Activated naive CD8-positive, alpha-beta T cell treated with anti-CD3 and anti-CD28 coated beads, Interleukin-2, amount 10 ng/mL, durations not matched to agents 7 days and 5 days (primary cell): Measurements from ENCODE around the gene ZIC4. TPM values are rescaled to one million over a fixed set of nuclear protein-coding genes. Genes with fewer than 3 reads are reported as not detected.

ENCODE experiments used
- ATAC-seq: fragments of 150-1000 bp; cut with Tn5 transposase; one replicate; pipeline ENCODE4 v1.10.0; 2021; ENCODE audit warnings: low read depth, moderate library complexity
- POLR2A ChIA-PET: fragments of 350-600 bp; sonication (Branson Sonifier 250); formaldehyde crosslinking; loops from one replicate; lab custom pipeline; 2021; ENCODE audit warnings: antibody characterized with exemption; lab: Charles Lee
- DNase-seq: peaks from one replicate; pipeline ENCODE4 v3.0.0; 2021
- H3K27ac Mint-ChIP-seq: one replicate; pipeline ENCODE4 v1.8.0; 2022; ENCODE audit warnings: mild to moderate bottlenecking, mixed read lengths
- H3K27me3 Mint-ChIP-seq: one replicate; pipeline ENCODE4 v1.8.0; 2022; ENCODE audit warnings: mild to moderate bottlenecking, moderate library complexity, mixed read lengths
- H3K36me3 Mint-ChIP-seq: one replicate; pipeline ENCODE4 v1.8.0; 2021; ENCODE audit warnings: mild to moderate bottlenecking, mixed read lengths
- H3K4me1 Mint-ChIP-seq: one replicate; pipeline ENCODE4 v1.8.0; 2021; ENCODE audit warnings: mixed read lengths
- H3K4me3 Mint-ChIP-seq: one replicate; pipeline ENCODE4 v1.8.0; 2022; ENCODE audit warnings: mild to moderate bottlenecking, moderate library complexity, mixed read lengths
- H3K9me3 Mint-ChIP-seq: one replicate; pipeline ENCODE4 v1.8.0; 2021; ENCODE audit warnings: mixed read lengths
- total RNA-seq, 2 experiments: library from RNA; stranded (reverse); gene quantifications; one replicate each; pipeline ENCODE4 v1.2.3, GENCODE V29; 2021

ZIC4 gene
- total RNA-seq: not detected

- Mint-ChIP-seq H3K36me3 (peaks cover 5% of the 10 kb centered on the region), H3K27me3 (peaks cover 54% of the 10 kb centered on the region), H3K9me3 (peaks cover 8% of the 10 kb centered on the region), H3K27ac (no peak within 1 kb of the TSS), H3K4me3 (no peak within 1 kb of the TSS), H3K4me1 (peaks cover 12% of the 10 kb centered on the region)
- no peak for DNase-seq
- POLR2A ChIA-PET: no interaction called here
- no peak for ATAC-seq
Observed at GRCh38 chr3:147406028-147406931, at the start of gene ZIC4. TSS of gene ZIC4 (minus strand) at chr3:147406543. CDS start at chr3:147402797, 3,746 bp downstream.

DNA sequence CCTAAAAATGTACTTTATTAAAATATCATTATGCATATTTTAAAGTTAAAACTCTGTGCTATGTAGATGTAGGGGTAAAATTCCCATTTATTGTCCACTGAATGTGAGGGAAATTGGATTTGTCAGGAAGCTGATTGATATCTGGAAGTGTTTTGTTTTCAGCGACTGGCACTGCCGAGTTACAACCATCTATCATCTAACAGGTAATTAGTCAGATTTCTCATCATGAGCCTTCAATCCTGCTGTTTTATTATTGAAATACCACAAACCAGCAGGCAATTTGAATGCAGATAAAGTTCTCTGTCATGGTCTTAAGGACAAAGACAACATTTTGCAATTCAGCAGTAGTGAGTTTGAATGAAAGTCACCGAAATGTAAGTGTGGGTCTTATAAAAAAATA lies 43.3 kb upstream of the ZIC4 start:
- no peaks in the 10 kb centered on the region for H3K27me3 Mint-ChIP-seq
- H3K4me1 Mint-ChIP-seq: no peaks in the 10 kb centered on the region
- DNase-seq: no peak
- H3K4me3 Mint-ChIP-seq: no peak overlapping the region
- no peak overlapping the region for H3K27ac Mint-ChIP-seq
- no peaks in the 10 kb centered on the region for H3K36me3 Mint-ChIP-seq
- POLR2A ChIA-PET: no interaction called here
- ATAC-seq: no peak
- H3K9me3 Mint-ChIP-seq: no peaks in the 10 kb centered on the region

GRCh38 chr3:147447224-147447623 lies 40.9 kb upstream of the ZIC4 start:
- Mint-ChIP-seq H3K27me3 (no peaks in the 10 kb centered on the region), H3K9me3 (no peaks in the 10 kb centered on the region), H3K36me3 (no peaks in the 10 kb centered on the region), H3K4me3 (no peak overlapping the region), H3K4me1 (no peaks in the 10 kb centered on the region), H3K27ac (no peak overlapping the region)
- POLR2A ChIA-PET: no interaction called here
- no peak for ATAC-seq
- DNase-seq: no peak

- H3K4me1 Mint-ChIP-seq: no peaks in the 10 kb centered on the region
- H3K4me3 Mint-ChIP-seq: no peak overlapping the region
- no peaks in the 10 kb centered on the region for H3K9me3 Mint-ChIP-seq
- no peaks in the 10 kb centered on the region for H3K27me3 Mint-ChIP-seq
- H3K27ac Mint-ChIP-seq: no peak overlapping the region
- no peaks in the 10 kb centered on the region for H3K36me3 Mint-ChIP-seq
- POLR2A ChIA-PET: no interaction called here
- no peak for ATAC-seq
- no peak for DNase-seq
Observed at GRCh38 chr3:147431751-147432150, 25.4 kb upstream of the ZIC4 start.

DNA sequence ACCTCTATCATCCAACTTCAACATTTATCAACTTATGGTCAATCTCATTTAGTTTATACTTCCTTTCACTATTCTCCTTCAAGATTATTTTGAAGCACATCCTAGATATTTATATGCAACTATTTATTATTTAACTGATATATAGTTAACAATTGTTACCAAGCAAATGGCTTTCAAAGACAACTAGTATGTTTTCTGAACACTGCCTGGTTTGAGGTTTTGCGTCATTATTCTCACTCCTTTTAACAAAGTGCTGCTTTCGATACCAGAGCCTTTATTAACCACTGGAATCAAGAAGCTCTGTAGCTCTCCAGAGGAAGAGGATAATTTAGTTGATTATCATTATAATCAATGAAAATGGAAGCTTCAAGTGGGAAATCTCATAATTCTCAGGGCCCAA lies 22.4 kb upstream of the ZIC4 start:
- Mint-ChIP-seq H3K27me3 (peaks cover 17% of the 10 kb centered on the region), H3K27ac (no peak overlapping the region), H3K4me1 (no peaks in the 10 kb centered on the region), H3K9me3 (no peaks in the 10 kb centered on the region), H3K4me3 (no peak overlapping the region), H3K36me3 (no peaks in the 10 kb centered on the region)
- ATAC-seq: no peak
- no peak for DNase-seq
- POLR2A ChIA-PET: no interaction called here

- Mint-ChIP-seq H3K27ac (no peak overlapping the region), H3K9me3 (no peaks in the 10 kb centered on the region), H3K27me3 (peaks cover 21% of the 10 kb centered on the region), H3K36me3 (no peaks in the 10 kb centered on the region), H3K4me3 (no peak overlapping the region), H3K4me1 (no peaks in the 10 kb centered on the region)
- POLR2A ChIA-PET: no interaction called here
- DNase-seq: no peak
- no peak for ATAC-seq
Observed at GRCh38 chr3:147428326-147428725, 22.0 kb upstream of the ZIC4 start.

- H3K4me3 Mint-ChIP-seq: no peak overlapping the region
- no peak for DNase-seq
- no peaks in the 10 kb centered on the region for H3K9me3 Mint-ChIP-seq
- no peaks in the 10 kb centered on the region for H3K36me3 Mint-ChIP-seq
- no peak overlapping the region for H3K27ac Mint-ChIP-seq
- H3K4me1 Mint-ChIP-seq: no peaks in the 10 kb centered on the region
- peaks cover 27% of the 10 kb centered on the region for H3K27me3 Mint-ChIP-seq
- POLR2A ChIA-PET: no interaction called here
- ATAC-seq: no peak
Observed at GRCh38 chr3:147427746-147428145, 21.4 kb upstream of the ZIC4 start.

- Mint-ChIP-seq H3K9me3 (peaks cover 2% of the 10 kb centered on the region), H3K36me3 (no peaks in the 10 kb centered on the region), H3K27ac (no peak overlapping the region), H3K27me3 (peaks cover 35% of the 10 kb centered on the region), H3K4me3 (no peak overlapping the region), H3K4me1 (peaks cover 1% of the 10 kb centered on the region)
- ATAC-seq (no peak), DNase-seq (no peak)
- POLR2A ChIA-PET: no interaction called here
Observed at GRCh38 chr3:147426931-147427330, 20.6 kb upstream of the ZIC4 start.

- no peaks in the 10 kb centered on the region for H3K36me3 Mint-ChIP-seq
- peaks cover 46% of the 10 kb centered on the region for H3K27me3 Mint-ChIP-seq
- H3K4me3 Mint-ChIP-seq: no peak overlapping the region
- POLR2A ChIA-PET: no interaction called here
- peaks cover 1% of the 10 kb centered on the region for H3K4me1 Mint-ChIP-seq
- H3K27ac Mint-ChIP-seq: no peak overlapping the region
- no peak for ATAC-seq
- no peak for DNase-seq
- peaks cover 2% of the 10 kb centered on the region for H3K9me3 Mint-ChIP-seq
Observed at GRCh38 chr3:147425388-147425850, 19.1 kb upstream of the ZIC4 start.

GRCh38 chr3:147424581-147425387 lies 18.4 kb upstream of the ZIC4 start:
- peaks cover 6% of the 10 kb centered on the region for H3K9me3 Mint-ChIP-seq
- H3K4me3 Mint-ChIP-seq: no peak overlapping the region
- H3K4me1 Mint-ChIP-seq: peaks cover 1% of the 10 kb centered on the region
- H3K36me3 Mint-ChIP-seq: no peaks in the 10 kb centered on the region
- DNase-seq: no peak
- H3K27ac Mint-ChIP-seq: no peak overlapping the region
- ATAC-seq: no peak
- POLR2A ChIA-PET: no interaction called here
- H3K27me3 Mint-ChIP-seq: peaks cover 52% of the 10 kb centered on the region

DNA sequence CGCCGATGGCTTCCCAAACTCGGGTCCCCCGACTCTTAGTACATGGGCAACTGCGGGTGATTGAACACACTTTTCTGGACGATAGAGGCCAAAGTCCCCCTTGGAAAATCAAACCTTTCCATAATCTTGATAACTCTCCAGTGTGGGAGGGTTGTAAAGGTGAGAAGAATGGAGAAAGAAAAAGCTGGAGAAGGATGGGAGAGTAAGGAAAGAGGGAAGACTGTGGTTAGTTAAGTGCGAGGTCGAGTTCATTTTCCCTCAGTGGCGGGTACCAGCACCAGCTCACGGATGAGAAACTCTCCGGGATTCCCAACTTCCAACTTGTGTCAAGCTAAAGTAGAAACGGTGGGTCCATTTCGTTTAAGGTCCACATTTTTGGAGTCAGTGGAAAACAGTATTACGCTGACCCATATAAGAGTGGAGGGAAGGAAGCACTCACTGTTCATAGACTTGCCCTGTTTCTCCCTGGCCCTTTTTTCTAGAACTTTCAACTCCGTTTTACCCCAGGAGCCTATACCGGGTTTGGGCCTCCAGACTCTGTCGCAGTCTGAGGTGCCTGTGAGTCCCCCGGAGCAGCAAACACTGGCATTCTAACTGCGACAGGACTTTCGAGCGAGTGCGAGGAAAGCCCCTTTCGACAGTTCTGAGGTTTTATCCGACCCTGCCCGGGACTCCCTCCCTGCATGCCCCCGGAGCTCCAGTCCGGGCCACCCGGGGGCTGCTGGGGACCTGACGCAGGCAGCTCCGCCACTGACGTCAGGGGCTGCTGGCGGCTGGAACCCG lies 17.6 kb upstream of the ZIC4 start:
- H3K27me3 Mint-ChIP-seq: peaks cover 56% of the 10 kb centered on the region
- no peak overlapping the region for H3K27ac Mint-ChIP-seq
- peaks cover 2% of the 10 kb centered on the region for H3K36me3 Mint-ChIP-seq
- peaks cover 9% of the 10 kb centered on the region for H3K9me3 Mint-ChIP-seq
- POLR2A ChIA-PET: no interaction called here
- DNase-seq (no peak), ATAC-seq (no peak)
- H3K4me3 Mint-ChIP-seq: no peak overlapping the region
- peaks cover 1% of the 10 kb centered on the region for H3K4me1 Mint-ChIP-seq

- peaks cover 59% of the 10 kb centered on the region for H3K27me3 Mint-ChIP-seq
Observed at GRCh38 chr3:147423537-147423797, 17.1 kb upstream of the ZIC4 start.

More at GRCh38 chr3:147423537-147423797, 17.1 kb upstream of the ZIC4 start:
- peaks cover 11% of the 10 kb centered on the region for H3K9me3 Mint-ChIP-seq
- peak overlapping the region; percentile 34 for H3K27ac Mint-ChIP-seq
- peaks cover 2% of the 10 kb centered on the region for H3K36me3 Mint-ChIP-seq
- DNase-seq: no peak
- ATAC-seq: no peak
- no peak overlapping the region for H3K4me3 Mint-ChIP-seq
- POLR2A ChIA-PET: no interaction called here
- H3K4me1 Mint-ChIP-seq: peaks cover 1% of the 10 kb centered on the region
